ENCODE measurements around the gene GABRE.

DNA sequence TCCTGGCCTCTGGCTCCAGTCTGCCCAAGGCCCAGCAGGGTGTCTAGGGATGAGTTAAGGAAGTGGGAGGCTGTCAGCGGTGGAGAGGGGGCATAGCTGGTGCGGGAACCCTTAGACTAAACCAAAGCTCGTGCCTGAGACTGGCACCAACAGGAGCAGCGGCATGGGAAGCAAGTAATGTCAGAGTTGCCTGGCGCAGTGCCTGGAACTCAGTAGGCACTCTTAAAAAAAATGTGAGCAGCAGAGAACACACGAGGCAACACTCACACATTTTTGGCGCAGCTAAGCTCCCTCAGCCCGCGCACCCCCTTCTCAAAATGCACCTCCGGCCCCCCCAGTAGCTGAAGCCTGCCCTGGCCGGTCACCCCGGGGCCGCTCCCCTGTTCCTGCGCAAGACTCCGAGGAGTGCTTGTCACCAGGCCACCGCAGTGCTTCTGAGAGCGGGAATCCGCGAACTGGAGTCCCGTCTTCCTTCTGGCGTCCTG is 583 bp downstream of the GABRE start:
- TF ChIP-seq CTCF (CRISPR knock-in tag; IDR thresholded peaks at IDR 0.05) (no peak), PRDM15 (CRISPR knock-in tag; IDR thresholded peaks at IDR 0.05) (no peak), BRD4 (CRISPR knock-in tag; IDR thresholded peaks at IDR 0.05) (no peak)

Measured in HepG2 (cell line).